ENCODE results near the gene LGALS14. TPM values are rescaled to one million over a fixed set of nuclear protein-coding genes. Genes with fewer than 3 reads are reported as not detected.

LGALS14 gene
- total RNA-seq, 1 experiment from 2014 or later = not detected

DNA sequence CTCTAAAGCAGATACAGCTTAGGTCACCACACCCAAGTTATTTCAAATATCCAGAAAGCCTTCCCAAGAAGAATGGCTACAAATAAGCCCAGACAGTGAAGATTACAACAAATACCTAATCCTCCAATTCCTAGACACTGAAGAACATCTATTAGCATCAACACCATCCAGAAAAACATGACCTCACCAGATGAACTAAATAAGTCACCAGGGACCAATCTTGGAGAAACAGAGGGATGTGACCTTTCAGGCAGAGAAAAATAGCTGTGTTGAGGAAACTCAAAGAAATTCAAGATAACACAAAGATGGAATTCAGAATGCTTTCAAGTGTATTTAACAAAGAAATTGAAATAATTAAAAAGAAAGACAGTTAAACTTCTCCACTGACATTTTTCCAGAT is 48.5 kb downstream of the LGALS14 start:
- Histone ChIP-seq H3K4me2 (ENCODE audit: low read length) (no peak overlapping the region), H3K36me3 (ENCODE audit: low read depth, low read length) (no peaks in the 10 kb centered on the region), H3K9me2 (replicated peaks; ENCODE audit: low read length) (no peaks in the 10 kb centered on the region), H3K9ac (ENCODE audit: low read length) (no peak overlapping the region), H4K20me1 (ENCODE audit: low read length) (no peaks in the 10 kb centered on the region), H3K9me3 (ENCODE audit: low read length) (no peaks in the 10 kb centered on the region), H3K4me3 (ENCODE audit: low read length) (no peak overlapping the region), H3F3A (ENCODE audit: low read length, unreplicated experiment) (no peaks in the 10 kb centered on the region), H3K27ac (ENCODE audit: low read length) (no peak overlapping the region), H3K27me3 (ENCODE audit: low read length) (peaks cover 71% of the 10 kb centered on the region), H2AFZ (ENCODE audit: low read length) (no peak overlapping the region), H3K4me1 (ENCODE audit: insufficient read depth, low read length) (no peaks in the 10 kb centered on the region), H3K79me2 (ENCODE audit: low read length) (no peaks in the 10 kb centered on the region)
- DNase-seq (no peak), ATAC-seq (no peak)
- intact Hi-C loops (cut with micrococcal nuclease) = no loop called here
- CTCF ChIA-PET = no interaction called here
- POLR2A ChIA-PET (ENCODE audit: unreplicated experiment) = no interaction called here
- BruUV-seq (replicated peaks) = no TSS peak
- TF ChIP-seq EZH2phosphoT487 (IDR thresholded peaks at IDR 0.05; ENCODE audit: borderline replicate concordance, low read length) (no peak), EZH2 (IDR thresholded peaks at IDR 0.05; ENCODE audit: low read length, unreplicated experiment) (no peak)
- TF ChIP-seq, protein P1, sequence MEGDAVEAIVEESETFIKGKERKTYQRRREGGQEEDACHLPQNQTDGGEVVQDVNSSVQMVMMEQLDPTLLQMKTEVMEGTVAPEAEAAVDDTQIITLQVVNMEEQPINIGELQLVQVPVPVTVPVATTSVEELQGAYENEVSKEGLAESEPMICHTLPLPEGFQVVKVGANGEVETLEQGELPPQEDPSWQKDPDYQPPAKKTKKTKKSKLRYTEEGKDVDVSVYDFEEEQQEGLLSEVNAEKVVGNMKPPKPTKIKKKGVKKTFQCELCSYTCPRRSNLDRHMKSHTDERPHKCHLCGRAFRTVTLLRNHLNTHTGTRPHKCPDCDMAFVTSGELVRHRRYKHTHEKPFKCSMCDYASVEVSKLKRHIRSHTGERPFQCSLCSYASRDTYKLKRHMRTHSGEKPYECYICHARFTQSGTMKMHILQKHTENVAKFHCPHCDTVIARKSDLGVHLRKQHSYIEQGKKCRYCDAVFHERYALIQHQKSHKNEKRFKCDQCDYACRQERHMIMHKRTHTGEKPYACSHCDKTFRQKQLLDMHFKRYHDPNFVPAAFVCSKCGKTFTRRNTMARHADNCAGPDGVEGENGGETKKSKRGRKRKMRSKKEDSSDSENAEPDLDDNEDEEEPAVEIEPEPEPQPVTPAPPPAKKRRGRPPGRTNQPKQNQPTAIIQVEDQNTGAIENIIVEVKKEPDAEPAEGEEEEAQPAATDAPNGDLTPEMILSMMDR (conservative IDR thresholded peaks at IDR 0.05; ENCODE audit: low read depth, low read length) = no peak

DNA sequence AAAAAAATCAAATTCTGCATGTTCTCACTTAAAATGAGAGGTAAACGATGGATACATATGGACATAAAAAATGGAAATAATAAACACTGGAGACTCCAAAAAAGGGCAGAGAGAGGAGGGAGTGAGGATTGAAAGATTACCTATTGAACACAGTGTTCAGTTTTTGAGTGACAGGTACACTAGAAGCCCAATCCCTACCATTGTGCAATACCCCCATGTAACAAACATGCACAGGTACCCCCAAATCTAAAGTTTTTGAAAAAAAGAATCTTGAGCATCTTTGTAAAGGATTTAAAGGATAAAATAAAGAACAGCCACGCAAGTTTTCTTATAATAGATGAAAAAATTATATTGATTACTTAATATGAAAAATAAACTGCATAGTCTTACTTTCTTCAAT is 50.3 kb downstream of the LGALS14 start:
- H3K27me3 ChIP-seq (ENCODE audit: low read length) = peaks cover 63% of the 10 kb centered on the region
- ChIA-PET POLR2A (ENCODE audit: unreplicated experiment) (no interaction called here), CTCF (no interaction called here)
- no peaks in the 10 kb centered on the region for H3K9me2 ChIP-seq (replicated peaks; ENCODE audit: low read length)
- ATAC-seq (no peak), DNase-seq (no peak)
- H4K20me1 ChIP-seq (ENCODE audit: low read length) = no peaks in the 10 kb centered on the region
- no TSS peak for BruUV-seq (replicated peaks)
- intact Hi-C loops (cut with micrococcal nuclease) = no loop called here
- H3F3A ChIP-seq (ENCODE audit: low read length, unreplicated experiment) = no peaks in the 10 kb centered on the region
- no peak overlapping the region for H3K9ac ChIP-seq (ENCODE audit: low read length)
- H3K36me3 ChIP-seq (ENCODE audit: low read depth, low read length) = no peaks in the 10 kb centered on the region
- no peaks in the 10 kb centered on the region for H3K79me2 ChIP-seq (ENCODE audit: low read length)
- H3K27ac ChIP-seq (ENCODE audit: low read length) = no peak overlapping the region
- no peaks in the 10 kb centered on the region for H3K9me3 ChIP-seq (ENCODE audit: low read length)
- H3K4me2 ChIP-seq (ENCODE audit: low read length) = no peak overlapping the region
- TF ChIP-seq EZH2phosphoT487 (IDR thresholded peaks at IDR 0.05; ENCODE audit: borderline replicate concordance, low read length) (no peak), EZH2 (IDR thresholded peaks at IDR 0.05; ENCODE audit: low read length, unreplicated experiment) (no peak)
- TF ChIP-seq, protein P1 (conservative IDR thresholded peaks at IDR 0.05; ENCODE audit: low read depth, low read length) = no peak
- no peak overlapping the region for H3K4me3 ChIP-seq (ENCODE audit: low read length)
- H2AFZ ChIP-seq (ENCODE audit: low read length) = no peak overlapping the region
- H3K4me1 ChIP-seq (ENCODE audit: insufficient read depth, low read length) = no peaks in the 10 kb centered on the region

DNA sequence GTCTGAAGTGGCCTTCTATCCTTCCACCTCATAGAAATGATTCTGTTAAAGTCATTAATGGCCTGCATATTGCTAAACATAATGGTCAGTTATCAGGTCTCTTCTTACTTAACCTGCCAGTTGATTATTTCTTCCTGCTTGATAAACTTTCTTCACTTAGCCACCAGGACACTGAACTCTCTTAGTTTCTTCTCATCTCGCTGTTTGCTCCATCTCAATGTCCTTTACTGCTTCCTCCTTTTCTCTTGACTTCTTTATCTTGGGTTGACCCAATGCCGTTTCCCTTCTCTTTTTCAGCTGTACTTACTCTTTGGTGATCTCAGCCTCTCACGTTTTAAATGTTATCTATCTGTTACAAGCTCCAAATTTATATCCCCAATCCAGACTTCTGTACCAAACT is 50.7 kb downstream of the LGALS14 start:
- no peak overlapping the region for H3K4me3 ChIP-seq (ENCODE audit: low read length)
- H4K20me1 ChIP-seq (ENCODE audit: low read length) = no peaks in the 10 kb centered on the region
- H3K4me2 ChIP-seq (ENCODE audit: low read length) = no peak overlapping the region
- CTCF ChIA-PET = no interaction called here
- H3K9me2 ChIP-seq (replicated peaks; ENCODE audit: low read length) = no peaks in the 10 kb centered on the region
- intact Hi-C loops (cut with micrococcal nuclease) = no loop called here
- no peak overlapping the region for H3K27ac ChIP-seq (ENCODE audit: low read length)
- no peaks in the 10 kb centered on the region for H3K9me3 ChIP-seq (ENCODE audit: low read length)
- no TSS peak for BruUV-seq (replicated peaks)
- H2AFZ ChIP-seq (ENCODE audit: low read length) = no peak overlapping the region
- peaks cover 66% of the 10 kb centered on the region for H3K27me3 ChIP-seq (ENCODE audit: low read length)
- DNase-seq = no peak
- TF ChIP-seq, protein P1 (conservative IDR thresholded peaks at IDR 0.05; ENCODE audit: low read depth, low read length) = no peak
- no peak for TF ChIP-seq EZH2phosphoT487 (IDR thresholded peaks at IDR 0.05; ENCODE audit: borderline replicate concordance, low read length)
- TF ChIP-seq EZH2 (IDR thresholded peaks at IDR 0.05; ENCODE audit: low read length, unreplicated experiment) = no peak
- POLR2A ChIA-PET (ENCODE audit: unreplicated experiment) = no interaction called here
- no peaks in the 10 kb centered on the region for H3K79me2 ChIP-seq (ENCODE audit: low read length)
- H3K4me1 ChIP-seq (ENCODE audit: insufficient read depth, low read length) = no peaks in the 10 kb centered on the region
- H3K36me3 ChIP-seq (ENCODE audit: low read depth, low read length) = no peaks in the 10 kb centered on the region
- ATAC-seq = no peak
- H3F3A ChIP-seq (ENCODE audit: low read length, unreplicated experiment) = no peaks in the 10 kb centered on the region
- H3K9ac ChIP-seq (ENCODE audit: low read length) = no peak overlapping the region

Other genes starting within 250 kb of the LGALS14 start
- 97.2 and 123 TPM in 2 replicates for gene TIMM50, start 223.6 kb upstream of the LGALS14 start, total RNA-seq (2014; rRNA removed)
- gene DLL3, start 205.5 kb upstream of the LGALS14 start, total RNA-seq (2014; rRNA removed) = 7.2 and 8.7 TPM in 2 replicates
- gene SELENOV, start 189.3 kb upstream of the LGALS14 start, total RNA-seq (2014; rRNA removed) = not detected in 2 replicates
- 2.1 and 3.5 TPM in 2 replicates for gene EID2B, start 171.6 kb upstream of the LGALS14 start, total RNA-seq (2014; rRNA removed)
- gene EID2, start 164.3 kb upstream of the LGALS14 start, total RNA-seq (2014; rRNA removed) = 11.3 and 22.9 TPM in 2 replicates
- not detected in 2 replicates for gene LGALS13, start 102.0 kb upstream of the LGALS14 start, total RNA-seq (2014; rRNA removed)
- not detected in 2 replicates for gene LGALS16, start 48.6 kb upstream of the LGALS14 start, total RNA-seq (2014; rRNA removed)
- not detected in 2 replicates for gene CLC, start 33.5 kb downstream of the LGALS14 start, total RNA-seq (2014; rRNA removed)
- not detected in 2 replicates for gene LEUTX, start 74.4 kb downstream of the LGALS14 start, total RNA-seq (2014; rRNA removed)
- gene DYRK1B, start 129.7 kb downstream of the LGALS14 start, total RNA-seq (2014; rRNA removed) = 2.4 and 2.8 TPM in 2 replicates
- gene FBL, start 141.9 kb downstream of the LGALS14 start, total RNA-seq (2014; rRNA removed) = 186 and 270 TPM in 2 replicates
- gene FCGBP, start 230.2 kb downstream of the LGALS14 start, total RNA-seq (2014; rRNA removed) = 0.52 and 0.80 TPM in 2 replicates

Measured in PC-3 (cell line).